Mammary epithelial cell (primary cell): ENCODE results near the gene FHIT.

Experiments
- CTCF ChIP-seq, 2 donors: IDR thresholded peaks in 1 of 2; conservative IDR thresholded peaks in 1 of 2; 2 replicates each; pipeline ENCODE4 v1.5.1; 2011 to 2012; ENCODE audit warnings: inconsistent platforms in 2 of 2, low read length in 2 of 2, mild to moderate bottlenecking in 2 of 2, control low read depth in 1 of 2, low read depth in 1 of 2; ENCODE audit not compliant: insufficient read depth in 1 of 2; ENCODE audit errors: extremely low read depth in 1 of 2
- EZH2 ChIP-seq: IDR thresholded peaks from 2 replicates; pipeline ENCODE4 v1.6.1; 2012; ENCODE audit warnings: low read length, inconsistent platforms, borderline replicate concordance

- TF ChIP-seq CTCF (conservative IDR thresholded peaks at IDR 0.05 in 1 of 2, IDR thresholded peaks at IDR 0.05 in 1 of 2; ENCODE audit: extremely low read depth in 1 of 2, insufficient read depth in 1 of 2, low read depth in 1 of 2, low read length in 2 of 2) (no peak), EZH2 (no peak)
Measured at GRCh38 chr3:59709702-59710553, 1541.3 kb downstream of the FHIT start.
